ENCODE data around the gene CSK.
A peak's percentile ranks its signal among the peaks of the same experiment; 100 is the strongest.

Gene CSK

GRCh38 chr15:74822233-74822632, 40.4 kb downstream of the CSK start:
- DNase-seq, result no peak

GRCh38 chr15:74823324-74823723, 41.4 kb downstream of the CSK start:
- DNase-seq, result no peak

GRCh38 chr15:74824976-74825375, 43.1 kb downstream of the CSK start:
- peak in 2 of 56 donors; percentile 5 to 12 for DNase-seq

GRCh38 chr15:74825866-74826265, 44.0 kb downstream of the CSK start:
- DNase-seq, result no peak

- DNase-seq, result peak in 17 of 56 donors; percentile 5 to 50 (median 16)
Measured at GRCh38 chr15:74826364-74826819, 44.5 kb downstream of the CSK start, which contains the start of gene CPLX3. CPLX3 (plus strand) TSS chr15:74826627; CDS start chr15:74826704, 77 bp downstream.

GRCh38 chr15:74826921-74827320, 45.0 kb downstream of the CSK start:
- no peak for DNase-seq

- DNase-seq, result no peak
Measured at GRCh38 chr15:74827614-74828013, 45.7 kb downstream of the CSK start.

GRCh38 chr15:74828835-74829234, 47.0 kb downstream of the CSK start:
- no peak for DNase-seq

GRCh38 chr15:74829486-74829885, 47.6 kb downstream of the CSK start:
- no peak for DNase-seq

GRCh38 chr15:74829991-74830390, 48.1 kb downstream of the CSK start:
- no peak for DNase-seq

- DNase-seq, result peak in 43 of 56 donors; percentile 7 to 75 (median 37)
Measured at GRCh38 chr15:74830868-74831267, 49.0 kb downstream of the CSK start.

GRCh38 chr15:74831813-74832495, 50.1 kb downstream of the CSK start:
- no peak for DNase-seq

GRCh38 chr15:74832826-74833225, 50.9 kb downstream of the CSK start:
- no peak for DNase-seq

- DNase-seq, result peak in 30 of 56 donors; percentile 5 to 78 (median 44)
Measured at GRCh38 chr15:74833376-74834107, 51.7 kb downstream of the CSK start.

GRCh38 chr15:74835312-74835823, 53.5 kb downstream of the CSK start:
- peak in 20 of 56 donors; percentile 9 to 63 (median 25) for DNase-seq

GRCh38 chr15:74836846-74837245, 55.0 kb downstream of the CSK start:
- no peak for DNase-seq

GRCh38 chr15:74837482-74838136, 55.7 kb downstream of the CSK start:
- DNase-seq, result no peak

- no peak for DNase-seq
Measured at GRCh38 chr15:74838137-74838516, 56.2 kb downstream of the CSK start.

- no peak for DNase-seq
Measured at GRCh38 chr15:74838746-74839525, 57.1 kb downstream of the CSK start.

GRCh38 chr15:74839526-74840395, 57.9 kb downstream of the CSK start:
- no peak for DNase-seq
